ENCODE results near the gene IL17RA.
A peak's percentile ranks its signal among the peaks of the same experiment; 100 is the strongest.
"Not testable (repeated sequence)": the region's sequence is repeated elsewhere in the genome, so short reads cannot be mapped to it uniquely, and the experiment has no call there.

Gene IL17RA

GRCh38 chr22:17120711-17121232 is 36.0 kb downstream of the IL17RA start:
- peak; percentile 13 for DNase-seq (ENCODE audit: low spot score)

DNA sequence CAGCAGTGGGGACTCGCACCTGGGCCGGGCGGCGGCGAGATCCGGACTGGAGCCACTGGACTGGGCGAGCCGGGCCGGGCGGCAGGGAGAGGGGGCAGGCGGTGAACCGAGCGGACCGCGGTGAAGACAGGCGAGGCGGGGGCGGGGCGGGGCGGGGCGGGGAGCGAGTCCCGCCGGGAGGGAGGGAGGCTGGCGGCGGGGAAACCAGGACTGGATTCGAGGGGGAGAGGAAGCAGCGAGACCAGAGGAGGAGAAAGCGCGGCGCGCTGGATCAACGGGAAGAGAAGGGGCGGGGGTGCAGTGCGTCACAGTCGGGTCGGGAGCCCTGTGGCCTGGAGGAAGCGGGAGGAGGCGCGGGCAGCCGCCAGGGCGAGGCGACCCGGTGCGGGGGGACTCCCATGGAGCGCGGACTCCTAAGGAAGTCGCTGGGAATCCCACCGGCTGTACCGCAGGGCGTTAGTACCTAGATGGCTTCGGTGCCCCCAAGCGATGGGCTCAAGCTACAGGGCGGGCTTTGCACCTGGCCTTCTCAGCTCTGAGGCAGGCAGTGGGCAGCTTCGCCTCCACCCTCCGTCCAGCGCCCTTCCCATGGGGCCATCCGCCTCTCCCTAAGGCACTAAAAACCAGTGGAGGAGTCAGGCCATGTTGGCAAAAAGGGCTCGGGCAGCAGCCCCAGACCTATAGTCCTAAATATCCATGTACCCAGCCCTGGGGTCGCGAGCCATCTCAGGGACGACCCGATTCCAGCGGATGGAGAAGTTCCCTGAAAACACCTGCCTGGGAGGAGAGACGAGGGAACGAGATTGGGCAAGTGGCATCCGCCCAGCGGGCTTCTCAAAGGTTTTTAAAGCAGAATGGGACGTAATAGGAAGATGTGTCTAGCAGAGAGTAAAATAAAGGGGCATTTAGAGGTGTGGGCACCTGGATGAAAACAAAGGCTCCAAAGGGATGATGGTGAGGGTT is 36.7 kb downstream of the IL17RA start, which contains the start of gene TMEM121B:
TMEM121B (minus strand) TSS at position 128 of the 963 bp plus-strand sequence. CDS start 233 bp downstream, outside the sequence.
- DNase-seq (ENCODE audit: low spot score): peak; percentile 23

DNA sequence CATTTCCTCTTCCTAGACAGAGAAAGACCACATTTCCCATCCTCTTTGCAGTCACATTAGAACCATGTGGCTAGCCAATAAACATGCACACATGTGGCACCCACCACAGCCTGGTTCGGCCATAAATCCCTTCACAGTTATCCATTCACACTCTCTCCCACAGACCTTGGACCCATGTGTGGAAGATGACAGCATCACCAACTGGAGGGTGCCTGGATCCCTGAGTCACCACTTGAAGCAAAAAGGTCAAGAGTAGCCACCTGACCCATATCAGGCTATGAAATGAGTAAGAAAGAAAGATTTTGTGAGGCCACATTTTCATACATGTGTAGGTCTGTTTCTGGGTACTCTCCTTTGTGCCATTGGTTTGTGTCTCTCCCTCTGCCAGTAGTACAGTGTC is 45.4 kb downstream of the IL17RA start:
- no peak for DNase-seq (ENCODE audit: low spot score)

DNA sequence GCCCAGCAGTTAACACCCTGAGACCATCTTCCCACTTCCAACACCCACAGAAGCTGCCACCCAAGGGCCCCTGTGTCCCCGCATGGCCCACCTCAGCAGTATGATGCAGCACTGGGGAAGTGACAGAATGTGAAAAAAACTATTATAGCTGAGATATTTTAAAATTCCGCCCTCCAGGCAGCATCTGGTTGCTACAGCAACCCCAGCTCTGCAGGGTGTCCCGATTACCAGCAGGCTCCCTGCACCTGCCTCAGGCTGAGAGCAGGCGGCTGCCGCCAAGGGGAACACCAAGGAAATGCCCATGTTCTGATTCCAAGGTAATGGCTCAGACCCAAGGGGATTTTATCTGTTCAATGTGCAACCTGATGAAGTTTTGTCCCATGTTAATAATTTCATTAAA is 46.9 kb downstream of the IL17RA start:
- no peak for DNase-seq (ENCODE audit: low spot score)

DNA sequence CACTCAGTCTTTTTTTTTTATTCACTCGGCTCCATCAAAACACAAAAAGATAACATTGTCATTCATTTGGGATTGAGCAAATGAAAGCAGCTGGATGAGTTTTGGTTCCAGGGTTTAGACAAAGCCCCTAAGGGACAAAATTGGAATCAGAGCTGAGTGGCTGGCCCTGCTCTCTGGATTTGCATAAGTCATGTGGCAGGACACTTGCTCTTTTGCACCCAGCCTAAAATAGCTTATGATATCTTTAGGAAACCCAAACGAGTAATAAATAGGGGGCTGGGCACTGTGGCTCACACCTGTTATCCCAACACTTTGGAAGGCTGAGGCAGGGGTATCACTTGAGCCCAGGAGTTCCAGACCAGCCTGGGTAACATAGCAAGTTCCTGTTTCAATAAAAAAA is 47.3 kb downstream of the IL17RA start:
- no peak for DNase-seq (ENCODE audit: low spot score)

DNA sequence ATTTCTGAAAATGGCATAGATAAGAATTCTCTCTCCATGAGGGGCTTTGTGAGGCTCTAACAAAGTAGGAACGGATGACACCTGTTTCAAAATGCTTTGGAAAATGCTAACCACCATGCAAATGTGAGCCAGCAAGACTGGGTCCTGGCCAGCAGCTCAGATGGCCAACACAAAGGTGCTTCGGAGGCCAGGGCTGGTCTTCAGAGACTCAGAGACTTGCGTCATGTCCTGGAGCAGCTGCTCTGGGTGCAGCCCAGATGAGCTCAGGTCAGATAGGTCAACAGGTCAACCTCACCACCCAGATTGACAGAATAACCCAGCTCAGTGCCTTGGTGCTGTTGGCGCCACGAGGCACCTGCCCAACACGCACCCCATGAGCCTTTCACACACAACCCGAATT is 48.3 kb downstream of the IL17RA start:
- DNase-seq (ENCODE audit: low spot score): no peak

DNA sequence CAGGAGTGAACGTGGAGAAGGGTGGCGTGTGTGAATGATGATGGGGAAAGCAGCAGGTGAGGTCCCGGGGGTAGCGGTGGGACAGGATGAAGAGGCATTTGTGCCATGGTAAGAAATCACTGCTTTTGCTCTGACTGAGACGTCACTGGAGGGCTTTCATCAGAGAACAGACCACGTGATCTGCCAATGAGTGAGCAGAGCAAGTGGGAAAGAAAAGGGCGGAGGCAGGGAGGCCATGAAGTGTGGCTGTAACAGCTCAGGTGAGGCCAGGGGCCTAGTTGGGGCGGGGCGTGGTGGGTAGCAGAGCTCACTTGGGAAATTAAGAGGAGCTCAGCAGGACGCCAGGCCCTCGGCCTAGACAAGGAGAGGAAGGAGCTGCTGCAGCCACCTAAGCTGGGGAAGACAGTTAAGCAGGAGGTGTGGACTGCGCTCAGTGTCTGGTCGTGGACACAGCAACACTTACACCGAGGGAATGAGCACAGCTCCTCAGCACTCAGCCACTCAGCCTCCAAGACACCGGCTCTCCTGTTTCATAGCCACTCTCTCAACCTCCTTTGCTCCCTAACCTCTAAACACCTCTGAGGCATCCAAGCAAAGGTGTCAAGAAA is 50.5 kb downstream of the IL17RA start:
- DNase-seq (ENCODE audit: low spot score): no peak

GRCh38 chr22:17137170-17137569 is 52.4 kb downstream of the IL17RA start:
- DNase-seq (ENCODE audit: low spot score): no peak

GRCh38 chr22:17137861-17138425 is 53.1 kb downstream of the IL17RA start:
- no peak for DNase-seq (ENCODE audit: low spot score)

GRCh38 chr22:17138513-17138912 is 53.7 kb downstream of the IL17RA start:
- no peak for DNase-seq (ENCODE audit: low spot score)

DNA sequence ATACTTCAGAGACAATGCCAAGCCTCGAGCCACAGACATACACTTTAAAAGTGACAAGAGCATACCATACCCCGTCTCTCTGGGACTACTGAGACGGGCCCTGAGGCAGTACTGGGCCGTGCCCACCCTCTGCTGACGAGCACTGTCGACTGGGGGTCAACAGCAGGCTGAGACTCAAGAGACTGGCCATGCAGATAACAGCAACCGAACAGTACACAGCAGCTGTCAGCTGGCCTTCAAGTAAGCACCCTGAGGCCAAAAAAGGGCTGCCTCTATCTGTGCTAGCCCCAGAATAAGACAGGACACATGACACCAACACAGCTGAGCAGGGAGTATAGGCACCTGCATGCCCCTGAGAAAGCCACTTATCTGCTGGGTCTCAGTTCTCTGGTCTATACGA is 55.2 kb downstream of the IL17RA start:
- no peak for DNase-seq (ENCODE audit: low spot score)

- no peak for DNase-seq (ENCODE audit: low spot score)
Measured at GRCh38 chr22:17140826-17141766, 56.3 kb downstream of the IL17RA start.

DNA sequence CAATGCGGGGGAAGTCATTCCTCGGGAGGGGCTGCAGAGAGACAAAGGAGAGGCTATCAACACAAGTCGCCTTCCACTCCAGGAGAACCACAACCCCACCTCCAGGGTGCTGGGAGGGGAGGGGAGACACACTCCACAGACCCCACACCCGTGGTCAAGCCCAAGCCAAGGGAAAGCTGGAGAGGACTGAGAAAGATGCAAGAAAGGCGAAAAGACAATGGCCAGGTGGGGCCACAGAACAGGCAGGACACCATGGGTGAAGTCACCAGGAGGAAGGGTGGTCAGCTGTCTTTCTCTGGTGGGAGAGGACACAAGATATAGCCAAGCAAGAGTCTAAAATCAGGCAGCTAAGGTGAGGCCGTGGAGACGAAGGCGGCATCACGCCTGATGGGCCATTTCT is 58.3 kb downstream of the IL17RA start:
- no peak for DNase-seq (ENCODE audit: low spot score)

GRCh38 chr22:17143826-17144225 is 59.0 kb downstream of the IL17RA start:
- DNase-seq (ENCODE audit: low spot score): no peak

DNA sequence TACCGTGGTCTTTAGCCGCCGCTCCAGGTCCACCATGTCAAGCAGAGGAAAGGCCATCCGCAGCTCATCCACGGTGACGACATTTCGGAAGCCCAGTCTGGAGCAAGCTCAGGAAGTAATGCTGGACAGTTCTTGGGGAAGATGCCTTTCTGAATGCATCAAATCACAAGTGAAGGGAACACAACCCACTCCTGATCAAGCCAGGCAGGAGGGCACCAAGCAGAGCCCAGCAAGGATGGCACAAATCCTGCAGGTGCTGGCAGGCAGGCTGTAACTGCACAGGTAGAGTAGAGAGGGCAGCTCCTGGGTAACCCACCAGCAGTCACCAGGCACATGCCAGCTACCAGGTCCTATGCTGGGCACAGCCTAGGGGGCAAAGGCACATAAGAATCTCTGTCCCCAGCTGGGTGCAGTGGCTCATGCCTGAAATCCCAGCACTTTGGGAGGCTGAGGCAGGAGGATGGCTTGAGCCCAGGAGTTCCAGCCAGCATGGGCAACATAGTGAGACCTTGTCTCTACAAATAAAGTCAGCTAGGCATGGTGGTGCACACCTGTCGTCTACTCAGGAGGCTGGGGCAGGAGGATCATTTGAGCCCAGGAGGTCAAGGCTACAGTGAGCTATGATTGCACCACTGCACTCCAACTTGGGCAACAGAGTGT is 60.4 kb downstream of the IL17RA start:
- no peak for DNase-seq (ENCODE audit: low spot score)

DNA sequence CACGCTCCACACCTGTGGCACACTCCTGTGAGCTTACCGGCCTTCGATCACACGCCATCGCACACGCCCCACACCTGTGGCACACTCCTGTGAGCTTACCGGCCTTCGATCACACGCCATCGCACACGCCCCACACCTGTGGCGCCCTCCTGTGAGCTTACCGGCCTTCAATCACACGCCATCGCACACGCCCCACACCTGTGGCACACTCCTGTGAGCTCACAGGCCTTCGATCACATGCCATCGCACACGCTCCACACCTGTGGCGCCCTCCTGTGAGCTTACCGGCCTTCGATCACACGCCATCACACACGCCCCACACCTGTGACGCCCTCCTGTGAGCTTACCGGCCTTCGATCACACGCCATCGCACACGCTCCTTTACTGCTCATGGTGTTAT is 62.7 kb downstream of the IL17RA start:
- not testable (repeated sequence) for DNase-seq (ENCODE audit: low spot score)

- DNase-seq (ENCODE audit: low spot score): no peak
Measured at GRCh38 chr22:17149076-17149815, 64.4 kb downstream of the IL17RA start.

GRCh38 chr22:17152340-17152739 is 67.5 kb downstream of the IL17RA start:
- no peak for DNase-seq (ENCODE audit: low spot score)

DNA sequence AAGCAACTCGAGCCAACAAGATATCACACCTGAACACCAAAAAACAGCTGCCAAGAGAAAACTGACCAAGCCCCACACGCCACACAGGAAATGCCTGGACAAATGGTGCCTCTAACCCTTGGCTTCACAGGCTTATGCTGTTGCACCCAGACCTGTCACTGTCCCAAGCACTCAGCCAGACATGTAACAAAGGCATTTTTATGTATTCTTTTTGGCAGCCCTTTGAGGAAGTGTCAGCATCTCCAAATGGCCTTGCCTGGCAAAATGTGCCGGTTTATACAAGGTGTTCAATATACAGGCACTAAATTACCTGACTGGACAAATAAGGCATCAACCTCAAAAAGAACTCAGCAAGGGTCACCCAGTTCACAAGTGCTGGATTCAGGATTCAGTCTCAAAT is 68.2 kb downstream of the IL17RA start:
- no peak for DNase-seq (ENCODE audit: low spot score)

DNA sequence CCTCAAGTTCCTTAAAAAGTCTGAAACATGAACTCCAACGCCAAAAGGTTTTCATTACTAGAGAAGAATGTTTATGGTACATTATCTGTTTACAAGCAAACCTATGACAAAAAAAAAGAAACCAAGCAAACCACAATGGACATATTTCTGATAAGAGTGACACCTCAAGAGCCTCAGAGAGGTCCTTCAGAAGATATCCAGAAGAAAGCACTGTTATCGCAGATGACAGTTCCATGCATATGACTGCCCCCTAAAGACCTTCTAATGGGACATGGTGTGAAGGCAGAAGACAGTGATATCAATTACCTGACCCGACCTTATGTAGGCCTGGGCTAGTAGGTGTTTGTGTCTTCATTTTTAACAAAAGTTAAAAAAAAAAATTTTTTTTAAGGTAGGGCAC is 71.1 kb downstream of the IL17RA start:
- DNase-seq (ENCODE audit: low spot score): no peak
